Measurements from ENCODE around the gene CCDC149. TPM values are rescaled to one million over a fixed set of nuclear protein-coding genes. Genes with fewer than 3 reads are reported as not detected.

Gene CCDC149
- total RNA-seq = 42.5 TPM

DNA sequence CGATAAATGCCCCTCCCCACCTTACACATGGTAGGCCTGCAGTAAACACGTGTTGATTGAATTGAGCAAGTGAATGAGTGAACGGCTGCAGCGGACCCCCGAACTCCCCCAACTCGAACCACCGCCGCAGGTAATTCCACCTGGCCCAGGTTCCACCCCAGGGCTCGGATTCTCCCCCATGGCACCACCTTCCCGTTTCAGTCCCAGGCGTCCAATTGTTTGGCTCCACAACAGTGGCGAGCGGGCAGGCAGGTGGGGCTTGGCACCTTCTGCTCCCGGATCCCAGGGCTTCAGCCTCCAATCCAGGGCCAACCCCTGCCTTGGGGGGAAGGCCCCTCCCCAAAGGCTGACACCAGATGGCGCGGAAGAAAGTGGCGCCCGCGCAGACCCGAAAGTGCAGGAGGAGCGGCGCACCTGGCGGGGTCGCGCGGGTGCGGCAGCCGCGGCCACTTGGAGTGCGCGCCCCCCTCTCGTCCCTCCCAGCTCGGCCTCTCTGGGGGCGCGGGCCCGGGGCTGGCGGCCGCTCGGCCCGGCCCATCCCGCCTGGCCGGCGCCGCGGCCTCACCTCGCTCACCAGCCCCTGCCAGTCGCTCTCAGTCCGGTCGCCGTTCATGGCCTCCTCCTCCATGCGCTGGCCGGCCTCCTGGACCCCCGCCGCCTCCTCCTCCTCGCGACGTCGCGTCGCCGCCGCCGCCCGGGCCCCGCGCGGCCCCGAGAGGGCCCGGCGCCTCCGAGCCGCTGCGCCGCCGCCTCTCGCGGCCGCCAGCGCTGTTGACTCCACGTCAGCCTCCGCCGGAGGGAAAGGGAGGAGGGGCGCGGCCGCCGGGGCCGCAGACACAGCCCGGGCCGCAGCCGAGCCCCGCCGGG lies at the start of gene CCDC149:
CCDC149 (minus strand) TSS at position 791 of the 867 bp plus-strand sequence; CDS start at position 613, 178 bp downstream.
- DNase-seq (ENCODE audit: low spot score) = peak; percentile 70
- intact Hi-C loops (cut with DNase I) = no loop called here
- ATAC-seq = peak; percentile 75

GRCh38 chr4:24957886-24958285 lies 45.0 kb upstream of the CCDC149 start:
- intact Hi-C loops (cut with DNase I) = no loop called here
- no peak for DNase-seq (ENCODE audit: low spot score)
- ATAC-seq = no peak

- ATAC-seq (no peak), DNase-seq (ENCODE audit: low spot score) (no peak)
- intact Hi-C loops (cut with DNase I) = no loop called here
Measured at GRCh38 chr4:24956763-24957162, 43.9 kb upstream of the CCDC149 start.

GRCh38 chr4:24956091-24956490 lies 43.2 kb upstream of the CCDC149 start:
- DNase-seq (ENCODE audit: low spot score) (no peak), ATAC-seq (no peak)
- intact Hi-C loops (cut with DNase I) = no loop called here

GRCh38 chr4:24952667-24953066 lies 39.8 kb upstream of the CCDC149 start:
- intact Hi-C loops (cut with DNase I) = no loop called here
- ATAC-seq (no peak), DNase-seq (ENCODE audit: low spot score) (no peak)

- ATAC-seq (no peak), DNase-seq (ENCODE audit: low spot score) (no peak)
- intact Hi-C loops (cut with DNase I) = no loop called here
Measured at GRCh38 chr4:24949970-24950369, 37.1 kb upstream of the CCDC149 start.

DNA sequence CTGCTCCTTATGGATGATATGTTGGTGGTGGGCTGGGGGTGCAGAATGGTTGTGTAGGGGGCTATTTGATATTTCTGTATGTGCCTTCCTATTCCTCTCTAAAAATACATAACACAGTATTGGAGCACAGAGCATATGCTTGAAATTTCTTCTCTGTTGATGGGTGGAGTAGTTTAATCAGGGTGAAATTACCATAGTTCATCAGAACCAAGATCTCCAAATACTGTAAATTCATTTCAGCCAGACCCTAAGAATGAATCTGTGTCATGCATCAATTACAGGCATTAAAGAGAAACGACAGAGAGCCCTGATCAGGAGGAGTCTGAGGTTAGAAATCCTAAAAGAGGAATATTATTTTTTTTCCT lies 25.1 kb upstream of the CCDC149 start:
- no peak for DNase-seq (ENCODE audit: low spot score)
- ATAC-seq = no peak

DNA sequence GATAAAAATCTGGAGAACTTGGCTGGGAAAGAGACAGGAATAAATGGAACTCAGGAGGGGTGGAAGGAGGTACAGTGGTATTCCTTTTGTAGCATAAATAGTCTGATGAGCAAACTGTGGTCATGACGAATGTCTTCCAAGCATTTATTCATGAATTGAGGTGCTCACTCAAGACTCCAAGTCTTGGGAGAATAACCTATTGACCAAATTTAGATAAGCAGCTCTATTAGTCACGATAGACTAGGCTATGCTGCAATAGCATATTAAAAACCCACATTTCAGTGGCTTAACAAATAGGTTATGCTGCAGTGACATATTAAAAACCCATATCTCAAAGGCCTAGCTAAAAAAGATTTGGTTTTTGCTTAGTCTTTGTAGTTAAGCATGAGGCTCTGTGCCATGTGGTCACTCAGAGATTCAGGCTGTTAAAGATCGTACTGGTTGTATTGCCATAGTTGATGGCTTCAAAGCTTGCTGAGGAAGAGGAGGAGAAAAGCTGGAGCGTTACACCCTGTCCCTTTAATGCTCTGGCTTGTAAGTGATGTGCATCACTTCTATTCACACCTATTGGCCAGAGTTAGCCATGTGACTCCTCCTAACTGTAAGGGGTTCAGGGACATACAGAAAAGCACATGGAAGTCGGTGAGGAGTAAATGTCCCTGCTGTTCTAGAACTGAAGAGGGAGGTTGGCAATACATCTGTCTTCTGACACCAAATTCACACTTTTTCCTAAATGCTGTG lies 24.5 kb upstream of the CCDC149 start:
- DNase-seq (ENCODE audit: low spot score) = no peak
- no peak for ATAC-seq
- intact Hi-C loops (cut with DNase I) = no loop called here

More for the DNA sequence above, 25.1 kb upstream of the CCDC149 start:
- intact Hi-C loops (cut with DNase I) = no loop called here

DNA sequence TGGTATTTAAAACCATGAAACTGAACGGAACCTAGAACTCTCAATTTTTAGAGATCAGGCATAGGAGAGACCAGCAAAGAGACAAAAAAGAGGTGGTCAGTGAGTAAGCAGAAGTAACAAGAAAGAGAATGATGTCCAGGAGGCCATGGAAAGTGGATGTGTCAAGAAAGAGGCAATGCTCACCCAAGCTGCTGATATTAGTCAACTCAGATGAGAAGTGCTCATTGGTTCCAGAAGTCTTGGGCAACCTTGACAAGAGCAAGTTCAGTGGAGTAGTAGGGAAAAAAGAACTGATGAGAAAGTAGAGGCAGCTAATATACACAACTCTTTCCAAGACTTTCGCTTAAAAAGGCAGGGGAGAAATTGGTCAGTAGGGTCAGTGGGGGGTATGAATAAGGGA lies 23.0 kb upstream of the CCDC149 start:
- no peak for DNase-seq (ENCODE audit: low spot score)
- no peak for ATAC-seq
- intact Hi-C loops (cut with DNase I) = no loop called here

DNA sequence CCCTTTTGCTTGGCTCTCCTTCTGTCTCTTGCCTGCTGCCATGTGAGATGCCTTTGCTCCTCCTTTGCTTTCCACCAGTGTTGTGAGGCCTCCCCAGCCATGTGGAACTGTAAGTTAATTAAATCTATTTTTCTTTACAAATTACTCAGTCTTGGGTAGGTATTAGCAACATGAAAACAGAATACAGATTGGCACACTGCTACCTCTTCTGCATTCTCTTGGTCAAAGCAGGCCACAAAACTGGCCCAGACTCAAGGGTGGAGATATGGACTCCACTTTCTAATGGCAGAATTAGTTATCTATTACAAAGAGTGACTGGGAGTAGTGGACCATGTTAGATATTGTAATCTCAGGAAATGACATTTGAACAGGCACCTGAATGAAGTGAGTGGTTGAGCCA lies 21.5 kb upstream of the CCDC149 start:
- DNase-seq (ENCODE audit: low spot score) (no peak), ATAC-seq (no peak)
- intact Hi-C loops (cut with DNase I) = no loop called here

DNA sequence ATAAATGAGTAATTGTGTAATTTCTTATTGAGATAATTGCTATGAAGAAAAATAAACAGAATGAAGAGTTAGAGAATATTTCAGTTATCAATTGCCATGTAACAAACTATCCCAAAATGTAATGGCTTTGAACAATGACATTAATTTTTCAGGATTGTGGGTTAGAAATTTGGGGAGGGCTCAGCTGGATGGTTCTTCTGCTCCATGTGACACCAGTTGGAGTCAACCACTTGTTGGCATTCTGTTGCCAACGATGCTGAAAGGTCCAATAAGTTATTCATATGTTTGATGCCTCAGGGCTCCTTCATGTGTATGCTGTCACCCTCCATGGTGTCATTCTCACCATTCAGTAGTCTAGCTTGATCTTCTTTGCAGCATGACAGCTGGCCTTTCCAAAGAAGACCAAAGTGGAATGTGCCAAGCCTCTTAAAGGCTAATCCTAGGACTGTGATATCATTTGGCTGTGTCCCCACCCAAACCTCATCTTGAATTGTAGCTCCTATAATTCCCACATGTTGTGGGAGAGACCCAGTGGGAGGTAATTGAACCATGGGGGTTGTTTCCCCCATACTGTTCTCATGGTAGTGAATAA lies 20.9 kb upstream of the CCDC149 start:
- intact Hi-C loops (cut with DNase I) = no loop called here
- DNase-seq (ENCODE audit: low spot score) = no peak
- ATAC-seq = no peak

DNA sequence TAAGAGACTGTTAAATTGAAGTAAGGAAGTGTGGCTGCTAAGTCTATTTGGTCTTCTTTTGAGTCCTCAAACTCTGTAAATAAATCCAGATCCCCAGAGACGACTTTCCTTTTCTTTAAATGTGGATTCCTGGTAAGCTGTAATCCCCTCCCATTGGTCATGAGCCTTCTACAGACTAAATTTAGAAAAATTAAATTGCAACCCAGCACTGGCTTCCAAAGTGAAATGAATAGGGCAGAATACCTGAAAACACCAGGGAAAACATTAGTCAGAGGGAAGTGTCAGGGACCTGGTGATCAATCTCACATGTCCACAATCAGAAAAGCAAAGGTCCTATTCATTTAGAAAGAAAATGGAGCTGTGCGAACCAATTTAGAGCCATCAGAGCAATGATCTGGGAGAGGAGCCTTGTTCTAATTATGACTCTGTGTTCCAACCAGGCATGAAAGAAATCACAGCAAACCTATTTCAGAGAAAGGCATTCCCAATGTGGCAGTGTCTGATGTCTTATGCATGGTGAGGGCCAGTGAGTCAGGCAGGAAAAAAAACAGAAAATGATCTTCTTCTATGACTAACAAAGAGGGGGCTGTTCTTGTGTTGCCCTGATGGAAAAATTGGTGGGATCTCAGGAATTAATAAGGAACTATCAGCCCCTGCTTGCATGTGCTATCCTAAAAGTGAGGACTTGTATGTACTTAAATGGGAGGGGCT lies 19.8 kb upstream of the CCDC149 start:
- DNase-seq (ENCODE audit: low spot score) (no peak), ATAC-seq (no peak)
- intact Hi-C loops (cut with DNase I) = no loop called here

DNA sequence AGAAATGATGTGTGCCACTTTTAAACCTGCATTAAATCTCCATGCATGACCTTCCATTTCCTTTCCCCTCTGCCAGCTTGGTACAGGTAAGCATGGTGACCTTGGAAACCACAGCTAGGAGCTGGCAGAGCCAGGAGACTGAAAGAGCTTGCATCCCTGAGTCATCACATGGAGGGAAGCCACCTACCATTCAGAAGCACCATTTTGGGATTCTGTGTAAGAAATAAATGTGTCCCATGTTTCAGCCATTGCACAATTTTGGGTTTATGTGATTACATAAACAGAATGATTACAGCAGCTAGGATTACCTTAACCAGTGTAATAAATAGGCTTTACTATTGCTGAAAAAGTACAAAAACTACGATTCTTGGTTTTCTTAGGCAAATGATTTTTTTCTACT lies 17.3 kb upstream of the CCDC149 start:
- ATAC-seq = peak; percentile 58
- intact Hi-C loops (cut with DNase I) = no loop called here
- no peak for DNase-seq (ENCODE audit: low spot score)

- no peak for ATAC-seq
- intact Hi-C loops (cut with DNase I) = no loop called here
- DNase-seq (ENCODE audit: low spot score) = no peak
Measured at GRCh38 chr4:24928708-24929107, 15.9 kb upstream of the CCDC149 start.

DNA sequence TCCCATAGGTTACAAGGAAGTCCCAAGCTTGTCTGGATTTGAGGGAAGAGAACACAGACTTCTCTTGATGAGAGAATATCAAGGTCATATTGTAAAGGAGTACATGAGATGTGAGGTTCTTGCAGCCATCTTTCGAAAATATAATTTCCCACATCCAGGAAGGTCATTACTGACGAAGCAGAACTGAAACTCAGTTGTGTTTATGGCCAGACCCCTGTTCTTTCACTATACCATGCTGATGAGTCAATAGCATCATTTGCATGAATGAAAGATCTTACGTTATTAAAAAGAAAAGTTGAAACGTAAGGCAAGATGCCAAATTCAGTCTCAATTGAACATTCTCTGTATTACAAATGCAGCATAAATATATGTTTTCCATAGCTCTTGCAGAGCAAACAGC lies 14.2 kb upstream of the CCDC149 start:
- no peak for ATAC-seq
- no peak for DNase-seq (ENCODE audit: low spot score)
- intact Hi-C loops (cut with DNase I) = no loop called here

- ATAC-seq (no peak), DNase-seq (ENCODE audit: low spot score) (no peak)
Measured at GRCh38 chr4:24924309-24924781, 11.5 kb upstream of the CCDC149 start.

GRCh38 chr4:24923550-24923949 lies 10.7 kb upstream of the CCDC149 start:
- intact Hi-C loops (cut with DNase I) = no loop called here
- no peak for ATAC-seq

More at GRCh38 chr4:24924309-24924781, 11.5 kb upstream of the CCDC149 start:
- intact Hi-C loops (cut with DNase I) = no loop called here

DNA sequence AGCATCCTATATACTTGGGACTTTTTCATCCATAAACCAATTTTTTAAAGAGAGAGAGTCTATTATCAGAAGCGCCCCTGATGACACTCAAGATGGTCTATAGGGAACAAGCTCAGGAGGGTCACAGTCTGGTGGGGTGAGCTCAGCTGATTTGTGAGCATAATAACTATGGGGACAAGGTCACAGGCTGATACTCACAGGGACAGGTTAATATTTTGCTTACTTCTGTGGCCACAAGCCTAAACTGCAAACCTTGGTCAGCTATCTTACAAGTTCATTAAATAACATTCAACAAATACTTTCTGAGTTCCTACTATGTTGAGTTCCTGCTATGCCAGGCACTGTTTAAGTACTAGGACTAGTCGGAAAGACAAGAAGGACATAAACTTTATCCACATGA lies 10.2 kb upstream of the CCDC149 start:
- ATAC-seq (no peak), DNase-seq (ENCODE audit: low spot score) (no peak)
- intact Hi-C loops (cut with DNase I) = no loop called here

More at GRCh38 chr4:24923550-24923949, 10.7 kb upstream of the CCDC149 start:
- no peak for DNase-seq (ENCODE audit: low spot score)

DNA sequence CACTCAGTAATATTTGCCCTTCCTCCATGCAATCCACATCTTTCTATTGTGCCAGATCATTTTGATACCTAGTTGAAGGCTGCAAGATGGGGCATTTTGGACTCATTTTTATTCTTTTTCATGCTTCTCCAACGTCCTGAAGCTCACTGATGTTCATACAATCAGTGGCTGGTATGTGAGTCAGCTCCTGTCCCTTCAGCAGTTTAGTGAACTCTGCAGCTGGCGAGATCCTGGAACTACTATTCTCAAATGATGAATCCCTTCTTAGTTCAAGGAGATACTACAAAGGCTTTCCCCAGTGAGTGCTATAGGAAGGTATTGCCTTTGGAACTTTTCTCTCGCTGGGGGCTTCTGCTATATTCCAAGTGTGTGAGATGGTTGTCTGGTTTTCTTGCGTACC lies 9.6 kb upstream of the CCDC149 start:
- ATAC-seq (no peak), DNase-seq (ENCODE audit: low spot score) (no peak)
- intact Hi-C loops (cut with DNase I) = no loop called here

Measured in sciatic nerve (tissue), 2 donors.